ENCODE data around the gene NKX1-1. TPM values are rescaled to one million over a fixed set of nuclear protein-coding genes. Genes with fewer than 3 reads are reported as not detected.

The NKX1-1 gene
- total and polyA plus RNA-seq, 11 donors = not detected

DNA sequence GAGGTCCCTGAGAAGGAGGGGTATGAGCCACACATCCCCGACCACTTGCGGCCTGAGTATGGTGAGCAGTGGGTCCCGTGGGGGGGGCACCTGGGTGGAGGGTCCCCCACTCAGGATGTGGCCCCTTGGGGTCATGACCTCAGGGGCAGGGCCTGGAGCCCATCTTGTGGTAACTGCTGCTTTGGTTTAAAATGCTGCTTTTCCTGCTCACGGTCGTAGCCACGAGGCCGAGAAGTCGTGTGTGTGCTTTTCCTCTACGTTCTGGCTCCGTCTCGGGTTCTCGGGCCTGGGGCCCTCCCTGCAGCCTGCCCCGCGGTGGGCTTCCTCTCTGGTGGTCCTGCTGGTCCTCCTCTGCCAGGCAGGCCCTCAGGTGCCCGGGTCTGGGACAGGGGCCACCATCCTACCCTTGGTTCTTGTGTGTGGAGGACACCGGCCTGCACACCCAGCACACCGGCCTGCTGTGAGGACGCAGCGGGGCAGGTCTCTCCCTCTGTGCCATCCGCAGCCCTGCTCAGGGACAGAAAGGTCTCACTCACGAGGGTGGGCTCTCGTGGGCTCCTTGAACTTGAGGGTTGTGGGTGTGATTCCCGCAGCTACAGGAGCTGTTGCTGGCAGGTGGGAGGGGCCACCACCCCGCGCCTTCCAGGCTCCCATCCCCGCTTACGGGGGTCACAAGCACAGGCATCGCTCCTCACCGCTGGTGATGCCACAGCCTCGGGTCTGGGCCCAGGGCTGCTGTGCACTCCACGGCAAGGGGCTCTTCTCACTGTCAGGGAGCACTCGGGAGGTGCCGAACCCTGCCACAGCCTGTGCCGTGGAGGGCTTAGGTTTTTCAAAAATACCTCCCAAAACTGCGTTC, 39.6 kb downstream of the NKX1-1 start:
- Histone ChIP-seq H3K4me3 (no peak overlapping the region), H3K27ac (no peak overlapping the region), H3K9me3 (no peaks in the 10 kb centered on the region), H3K27me3 (no peaks in the 10 kb centered on the region), H3K4me1 (no peaks in the 10 kb centered on the region), H3K36me3 (peaks cover 0 to 52% (median 6%) of the 10 kb centered on the region in 9 donors)
- ATAC-seq (no peak), DNase-seq (peak in 3 of 5 donors; percentile 14 to 55 (median 24))
- intact Hi-C loops (cut with DNase I) = loop anchor here in 2 of 10 donors (5.0 kb wide), 2 partner anchors 146 to 251 kb away; no protein-coding TSS in a partner anchor
- TF ChIP-seq CTCF (IDR thresholded peaks at IDR 0.05) = no peak
- TF ChIP-seq POLR2A (IDR thresholded peaks at IDR 0.05) = no peak
- 95 to 97% (median 96%) methylated on average over 22 to 35 of the region's 35 CpGs for WGBS, 4 donors

GRCh38 chr4:1365271-1366178, 40.7 kb downstream of the NKX1-1 start:
- intact Hi-C loops (cut with DNase I) = loop anchor here in 2 of 10 donors (5.0 kb wide), 2 partner anchors 147 to 252 kb away; no protein-coding TSS in a partner anchor
- peaks cover 0 to 50% (median 6%) of the 10 kb centered on the region in 9 donors for H3K36me3 ChIP-seq

DNA sequence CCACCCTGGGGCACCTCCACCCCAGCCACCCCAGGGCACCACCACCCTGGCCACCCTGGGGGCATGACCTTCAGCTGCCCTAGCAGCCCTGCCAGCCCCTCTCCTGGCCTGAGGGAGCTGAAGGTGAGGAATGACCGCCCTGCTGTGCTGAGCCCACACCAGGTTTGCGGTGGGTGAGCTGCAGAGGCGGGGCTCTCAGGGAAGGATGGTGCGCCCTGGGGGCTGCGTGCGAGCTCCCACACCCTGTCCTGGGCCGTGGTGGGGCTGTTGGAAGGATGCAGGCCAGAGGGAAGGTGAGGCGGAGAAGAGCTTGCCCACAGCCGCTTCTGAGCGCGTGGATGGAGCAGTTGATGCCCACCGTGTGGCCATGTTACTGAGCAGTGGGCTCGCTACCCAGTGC, 41.5 kb downstream of the NKX1-1 start:
- Histone ChIP-seq H3K4me1 (no peaks in the 10 kb centered on the region), H3K9me3 (no peaks in the 10 kb centered on the region), H3K36me3 (peaks cover 0 to 51% (median 5%) of the 10 kb centered on the region in 9 donors), H3K27ac (no peak overlapping the region), H3K27me3 (no peaks in the 10 kb centered on the region), H3K4me3 (no peak overlapping the region)
- DNase-seq = peak in 2 of 5 donors; percentile 13 to 44
- TF ChIP-seq POLR2A (IDR thresholded peaks at IDR 0.05) (no peak), CTCF (IDR thresholded peaks at IDR 0.05) (no peak)
- 89 to 98% (median 96%) methylated on average over 10 to 13 of the region's 13 CpGs for WGBS, 4 donors
- no peak for ATAC-seq
- intact Hi-C loops (cut with DNase I) = loop anchor here in 2 of 10 donors (5.0 kb wide), 2 partner anchors 148 to 253 kb away; no protein-coding TSS in a partner anchor

More at GRCh38 chr4:1365271-1366178, 40.7 kb downstream of the NKX1-1 start:
- no peak for TF ChIP-seq POLR2A (IDR thresholded peaks at IDR 0.05)
- TF ChIP-seq CTCF (IDR thresholded peaks at IDR 0.05) = peak in 1 of 12 donors; percentile 7
- Histone ChIP-seq H3K4me1 (no peaks in the 10 kb centered on the region), H3K27me3 (no peaks in the 10 kb centered on the region), H3K9me3 (no peaks in the 10 kb centered on the region), H3K27ac (no peak overlapping the region), H3K4me3 (no peak overlapping the region)
- 79 to 87% (median 85%) methylated on average over 21 to 25 of the region's 25 CpGs for WGBS, 4 donors
- peak in 3 of 5 donors; percentile 15 to 47 (median 18) for DNase-seq
- no peak for ATAC-seq
